ENCODE measurements around the gene DIP2C.

Gene DIP2C

DNA sequence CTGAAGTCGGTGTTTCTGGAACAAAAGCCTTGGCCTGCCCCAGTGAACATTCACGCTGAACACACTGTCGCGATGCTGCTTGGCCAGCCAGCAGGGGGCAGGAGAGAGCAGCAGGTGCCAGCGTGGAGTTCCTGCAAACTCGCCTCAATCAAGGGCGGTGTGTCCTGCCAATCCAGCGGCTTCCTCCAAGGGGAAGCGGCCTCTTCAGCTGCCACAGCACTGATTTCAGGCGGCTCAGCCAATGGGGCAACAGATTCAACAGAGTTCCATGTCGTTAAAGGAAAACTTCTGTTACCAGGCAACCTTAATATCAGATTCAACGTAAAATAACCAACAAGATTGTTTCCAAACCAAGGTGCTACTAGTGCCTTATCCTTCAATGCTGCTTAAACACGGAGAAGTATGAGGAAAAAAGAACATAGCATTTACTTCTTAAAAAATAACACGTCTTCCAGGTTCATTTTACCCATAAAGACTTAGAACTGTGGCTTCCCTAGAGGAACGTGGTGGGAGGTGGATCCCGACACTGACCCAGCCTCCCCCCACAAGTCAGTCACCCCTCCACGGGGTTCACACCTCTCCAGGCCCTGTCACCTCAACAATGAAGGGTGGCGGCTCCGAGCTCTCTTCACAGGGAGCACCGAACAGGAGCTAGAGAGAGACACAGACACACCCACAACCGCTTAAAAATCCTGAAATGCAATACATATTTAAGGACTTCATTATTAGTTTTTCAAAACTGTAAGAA, 178.2 kb downstream of the DIP2C start:
- peak; percentile 3 to 93 (median 85) for DNase-seq

- DNase-seq = peak in 9 of 14 donors; percentile 35 to 79 (median 63)
These were observed 179.0 kb downstream of the DIP2C start for GRCh38 chr10:510415-510881.

- peak in 1 of 14 donors; percentile 31 for DNase-seq
These were observed 179.9 kb downstream of the DIP2C start for GRCh38 chr10:509361-510102.

DNA sequence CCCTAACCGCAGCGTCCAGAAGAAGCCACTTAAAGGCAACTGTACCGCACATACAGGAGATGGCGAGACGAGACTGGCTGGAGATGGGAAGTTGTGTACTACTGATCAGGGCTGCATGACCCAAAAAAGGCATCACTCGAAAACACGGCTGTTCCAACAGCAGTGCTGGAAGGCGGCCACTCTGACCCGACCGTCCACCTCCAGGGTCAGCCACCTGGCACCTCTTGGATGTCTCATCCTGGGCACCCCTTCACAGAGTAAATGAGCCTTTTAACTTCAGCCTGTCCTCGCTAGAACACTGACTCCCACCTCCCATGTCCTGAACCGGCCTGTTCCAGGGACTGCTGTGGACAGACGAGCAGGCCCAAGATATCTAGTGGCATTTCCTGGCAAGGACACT, 180.7 kb downstream of the DIP2C start:
- no peak for DNase-seq

GRCh38 chr10:507908-508444, 181.5 kb downstream of the DIP2C start:
- no peak for DNase-seq

GRCh38 chr10:507355-507699, 182.1 kb downstream of the DIP2C start:
- no peak for DNase-seq

- DNase-seq = no peak
These were observed 182.8 kb downstream of the DIP2C start for GRCh38 chr10:506451-507354.

DNA sequence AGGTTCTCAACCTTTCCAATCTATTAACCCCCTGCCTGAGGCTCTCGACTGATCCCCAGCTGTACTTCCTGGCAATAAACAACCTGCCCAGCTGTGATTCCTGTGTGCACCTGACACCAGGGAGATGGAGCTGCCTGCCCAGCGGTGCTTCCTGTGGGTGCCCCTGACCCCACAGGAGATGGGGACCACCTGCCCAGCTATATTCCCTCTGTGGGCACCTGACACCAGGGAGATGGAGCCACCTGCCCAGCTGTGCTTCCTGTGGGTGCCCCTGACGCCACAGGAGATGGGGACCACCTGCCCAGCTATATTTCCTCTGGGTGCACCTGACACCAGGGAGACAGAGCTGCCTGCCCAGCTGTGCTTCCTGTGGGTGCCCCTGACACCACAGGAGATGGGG, 184.0 kb downstream of the DIP2C start:
- no peak for DNase-seq

DNA sequence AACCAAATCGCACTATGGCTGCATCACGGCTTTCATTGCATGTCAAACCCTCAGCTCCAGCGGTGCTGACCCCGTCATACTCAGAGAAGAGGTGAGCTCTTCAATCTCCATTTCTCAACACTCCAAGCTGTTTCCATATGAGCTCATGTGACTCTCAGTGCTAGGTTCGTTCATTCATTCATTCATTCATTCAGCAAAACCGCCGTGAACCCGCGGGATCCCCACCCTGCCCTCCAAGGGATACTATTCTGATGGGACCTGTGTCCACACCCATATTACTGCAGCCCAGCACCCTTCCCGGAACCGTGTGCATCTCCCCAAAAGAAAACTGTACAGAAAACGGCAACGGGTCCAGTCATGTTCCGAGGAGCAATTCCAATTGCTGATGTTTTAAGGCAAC, 184.7 kb downstream of the DIP2C start:
- no peak for DNase-seq

- DNase-seq = no peak
These were observed 185.3 kb downstream of the DIP2C start for GRCh38 chr10:504121-504611.

- no peak for DNase-seq
These were observed 187.9 kb downstream of the DIP2C start for GRCh38 chr10:501596-501995.

DNA sequence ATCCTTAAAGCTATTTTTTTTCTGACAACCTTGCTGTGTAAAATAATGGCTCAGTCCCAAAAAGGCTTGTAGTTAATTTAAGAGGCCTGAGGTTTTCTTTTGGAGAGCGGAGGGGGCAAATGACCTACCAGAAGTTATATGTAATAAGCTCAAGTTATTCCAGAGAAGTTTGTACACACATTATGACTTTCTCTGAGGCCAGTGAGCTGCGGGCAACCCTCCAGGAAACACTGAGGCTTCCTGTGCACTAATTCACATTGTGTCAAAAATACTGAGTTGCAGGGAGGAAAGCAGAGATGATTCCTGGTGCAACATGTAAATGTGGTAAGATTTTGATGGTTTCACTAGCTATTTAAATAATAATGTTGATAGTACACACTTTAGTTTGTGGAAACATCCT, 188.6 kb downstream of the DIP2C start:
- no peak for DNase-seq

DNA sequence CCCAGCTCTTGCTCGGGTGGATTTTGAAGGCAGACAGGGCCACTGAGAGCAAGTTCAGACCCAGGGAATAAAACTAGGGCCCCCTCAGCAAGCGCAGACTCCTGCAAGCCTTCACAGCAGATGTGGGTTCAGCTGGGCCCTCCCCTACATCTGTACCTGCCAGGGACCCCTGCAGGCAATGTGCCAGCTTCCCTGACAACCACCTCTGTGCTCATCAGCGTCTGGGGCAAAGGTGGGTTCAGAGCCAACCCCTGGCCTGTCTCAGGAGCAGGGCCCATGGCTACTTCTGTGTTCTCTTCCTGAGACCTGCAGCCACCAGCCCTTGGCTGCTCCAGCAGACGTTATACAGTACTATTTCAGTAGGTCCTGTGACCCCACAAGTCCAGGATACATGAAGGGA, 189.5 kb downstream of the DIP2C start:
- no peak for DNase-seq

DNA sequence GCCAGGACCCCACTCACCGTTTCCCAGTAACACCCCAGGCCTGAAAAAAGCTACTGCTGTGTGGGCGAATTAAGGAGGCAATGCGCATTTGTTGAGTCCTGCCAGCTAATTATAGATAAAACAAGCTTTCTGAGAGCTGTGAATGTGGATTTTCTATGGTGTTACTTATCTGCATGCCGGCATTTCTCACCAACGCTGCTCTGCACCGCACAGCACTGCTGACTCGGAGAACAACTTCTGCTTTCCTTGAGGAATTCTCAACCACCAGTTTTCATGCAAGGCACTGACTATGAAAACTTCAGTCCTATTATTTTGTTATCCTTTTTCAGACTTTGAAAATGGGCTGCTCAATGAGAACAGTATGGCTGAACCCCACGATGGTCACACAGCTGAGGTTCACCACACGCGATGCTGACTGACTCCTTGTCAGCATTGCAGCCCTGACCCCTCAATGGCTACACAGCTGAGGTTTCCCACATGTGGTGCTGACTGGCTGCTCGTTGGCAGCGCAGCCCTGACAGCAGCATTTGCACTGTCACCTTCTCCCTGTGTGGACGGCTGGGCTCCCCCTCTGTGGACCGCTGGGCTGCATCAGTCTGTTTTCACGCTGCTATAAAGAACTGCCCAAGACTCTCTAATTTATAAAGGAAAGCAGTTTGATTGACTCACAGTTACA, 190.6 kb downstream of the DIP2C start:
- DNase-seq = no peak

DNA sequence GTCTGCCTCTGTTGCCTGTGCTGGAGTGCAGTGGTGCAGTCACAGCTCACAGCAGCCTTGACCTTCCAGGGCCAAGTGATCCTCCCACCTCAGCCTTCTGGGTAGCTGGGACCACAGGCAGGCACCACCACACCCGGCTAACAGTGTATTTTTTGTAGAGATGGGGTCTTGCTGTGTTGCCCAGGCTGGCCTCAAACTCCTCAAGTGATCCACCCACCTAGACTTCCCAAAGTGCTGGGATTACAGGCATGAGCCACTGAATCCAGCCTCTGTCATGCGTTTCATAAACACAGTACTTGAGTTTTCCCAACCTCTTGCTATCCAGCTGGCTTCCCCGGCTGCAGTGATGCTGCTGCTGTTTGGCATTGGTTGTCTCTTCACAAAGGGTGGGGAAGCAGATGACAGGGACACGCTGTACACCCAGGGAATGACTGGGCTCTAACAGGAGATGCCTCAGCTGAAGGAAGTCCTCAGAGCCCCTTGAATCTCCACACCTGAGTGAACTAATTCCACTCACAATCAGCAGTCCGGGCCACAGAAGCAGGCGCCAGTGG, 191.5 kb downstream of the DIP2C start:
- no peak for DNase-seq

DNA sequence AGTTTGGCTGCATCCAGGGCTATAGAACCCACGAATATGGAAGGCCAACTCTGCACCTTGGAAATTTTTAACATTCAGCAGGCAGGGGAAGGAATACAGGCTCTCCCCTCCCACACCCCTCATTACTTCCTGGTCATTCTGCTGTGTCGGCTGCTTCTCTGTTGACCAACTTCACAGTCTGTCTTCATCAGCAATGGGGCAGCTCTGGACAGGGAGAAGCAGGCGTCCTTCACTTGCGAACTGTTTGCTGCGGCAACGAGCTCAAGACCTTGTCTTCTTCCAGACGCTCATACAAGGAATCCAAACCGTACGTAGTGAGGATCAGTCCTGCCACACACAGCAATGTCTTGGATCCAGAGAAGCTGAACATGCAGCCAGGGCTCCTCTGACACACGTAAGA, 192.2 kb downstream of the DIP2C start:
- DNase-seq = no peak

DNA sequence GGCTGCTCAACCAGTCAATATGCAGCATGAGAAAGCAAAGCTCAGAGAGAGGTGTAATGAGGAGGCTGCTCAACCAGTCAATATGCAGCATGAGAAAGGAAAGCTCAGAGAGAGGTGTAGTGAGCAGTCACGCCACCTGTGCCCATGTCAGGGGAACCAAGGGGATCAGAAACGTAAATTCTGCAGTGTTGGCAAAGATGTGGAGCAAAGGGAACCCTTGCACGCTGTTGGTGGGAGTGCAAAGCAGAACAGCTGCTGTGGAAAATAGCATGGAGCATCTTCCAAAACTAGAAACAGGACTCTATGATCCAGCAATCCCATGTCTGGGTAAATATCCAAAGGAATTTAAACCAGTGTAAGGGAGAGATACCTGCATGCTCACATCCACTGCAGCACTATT, 194.9 kb downstream of the DIP2C start:
- DNase-seq = no peak

DNA sequence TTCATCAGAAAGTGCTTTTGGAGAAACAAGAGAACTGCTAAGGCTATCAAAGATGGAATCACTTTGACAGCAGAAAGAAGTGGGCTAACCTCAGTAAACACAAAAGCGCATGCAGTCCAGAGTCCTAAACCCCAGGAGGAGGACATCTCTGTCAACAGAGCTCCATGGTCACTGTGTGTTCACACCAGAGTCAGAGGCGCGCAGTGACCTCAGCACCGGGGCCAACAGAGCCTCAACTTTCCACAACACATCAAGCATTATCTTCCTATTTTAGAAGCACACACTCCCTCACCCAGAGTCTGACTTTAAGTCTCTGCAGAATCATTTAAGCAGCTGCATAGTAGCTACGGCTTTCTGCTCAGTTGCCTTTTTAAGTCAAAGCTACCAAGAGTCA, 195.3 kb downstream of the DIP2C start:
- DNase-seq = no peak

DNA sequence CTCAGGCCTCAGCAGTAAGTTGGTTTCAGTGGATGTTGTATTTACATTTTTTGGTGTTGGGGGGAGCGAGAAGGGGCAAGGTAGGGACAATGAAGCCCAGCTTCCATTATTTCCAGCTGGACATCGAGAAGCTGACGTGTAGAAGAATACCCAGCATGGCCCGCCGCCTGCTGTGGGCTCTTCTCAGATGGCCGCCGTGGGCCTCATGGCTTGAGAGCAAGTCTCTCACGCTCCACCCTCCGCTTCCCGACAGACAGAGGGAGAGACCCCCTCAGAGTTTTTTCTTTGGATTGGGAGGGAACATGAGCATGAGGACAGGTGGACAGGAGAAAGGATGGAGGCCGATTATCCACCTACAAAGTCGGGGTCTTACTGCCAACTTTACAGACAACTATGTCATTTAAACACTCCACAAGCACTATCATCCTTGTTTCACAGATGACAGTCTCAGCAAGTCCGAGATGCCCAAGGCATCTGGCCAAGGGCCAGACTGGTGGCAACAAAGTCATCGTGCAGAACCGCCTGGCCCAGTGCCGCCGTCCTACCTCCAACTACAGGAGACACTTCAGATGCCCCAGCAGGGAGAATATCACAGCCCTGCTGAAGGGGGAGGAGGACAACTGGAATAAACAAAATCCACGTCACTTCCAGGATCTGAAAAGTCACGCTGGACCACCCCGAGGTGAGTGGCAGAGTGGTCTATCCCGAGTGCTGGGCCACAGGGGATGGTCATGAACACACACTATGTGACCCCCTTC, 195.9 kb downstream of the DIP2C start:
- no peak for DNase-seq

DNA sequence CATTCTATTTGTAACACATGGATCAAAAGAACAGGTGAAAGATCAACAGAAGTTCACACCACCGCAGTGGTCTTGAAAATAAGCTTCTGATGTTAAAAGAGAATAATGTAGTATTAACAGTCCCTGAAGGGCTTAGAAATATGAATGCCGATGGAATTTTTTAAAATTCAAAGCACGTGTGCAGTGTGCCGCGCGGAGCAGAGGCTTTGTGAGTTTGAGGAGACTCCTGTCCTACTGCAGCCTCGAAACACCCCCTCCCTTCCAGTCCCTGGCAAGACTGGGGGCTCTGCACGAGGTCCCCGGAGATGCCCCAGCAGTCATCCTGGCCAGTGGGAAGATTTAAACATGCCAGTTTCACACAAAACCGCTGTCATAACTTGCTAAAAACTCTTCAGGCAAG, 196.6 kb downstream of the DIP2C start:
- DNase-seq = no peak

All from C1 segment of cervical spinal cord (tissue), 14 donors.